A549 (cell line): ENCODE measurements around the gene KCP.

Source experiments
- BHLHE40 ChIP-seq: IDR thresholded peaks from 2 replicates; pipeline ENCODE4 v1.6.1; 2012; ENCODE audit warnings: low read depth, low read length, inconsistent platforms
- CBX2 ChIP-seq: fragments of 200-600 bp; sonication (generic); IDR thresholded peaks from 2 replicates; pipeline ENCODE4 v1.6.1; 2016; ENCODE audit warnings: low read depth, mild to moderate bottlenecking, borderline replicate concordance
- CTCF ChIP-seq: fragments of >200 bp; sonication (Bioruptor Twin); formaldehyde crosslinking; IDR thresholded peaks from 3 replicates; pipeline ENCODE4 v1.5.1; 2016
- EP300 ChIP-seq, 2 experiments: fragments of >200 bp; sonication (Bioruptor Twin); formaldehyde crosslinking; IDR thresholded peaks; 2 replicates in 1 of 2; 3 replicates in 1 of 2; pipeline ENCODE4 v1.6.1; 2016 to 2017
- FOSB ChIP-seq: fragments of 250-450 bp; sonication (Bioruptor Pico); IDR thresholded peaks from 2 replicates; pipeline ENCODE4 v1.5.0; 2020; ENCODE audit warnings: mild to moderate bottlenecking, moderate library complexity
- HDAC2 ChIP-seq: fragments of 200-600 bp; sonication (generic); IDR thresholded peaks from 2 replicates; pipeline ENCODE4 v1.6.1; 2016
- JUNB ChIP-seq: fragments of >200 bp; sonication (Bioruptor Twin); formaldehyde crosslinking; IDR thresholded peaks from 2 replicates; pipeline ENCODE4 v1.6.1; 2016
- MAX ChIP-seq: IDR thresholded peaks from 2 replicates; pipeline ENCODE4 v1.6.1; 2012
- PBX3 ChIP-seq: IDR thresholded peaks from 2 replicates; pipeline ENCODE4 v1.6.1; 2012
- POLR2A ChIP-seq: IDR thresholded peaks from 2 replicates; pipeline ENCODE4 v1.6.1; 2012; ENCODE audit warnings: mild to moderate bottlenecking, low read length
- RCOR1 ChIP-seq: fragments of 150-350 bp; IDR thresholded peaks from 2 replicates; pipeline ENCODE4 v1.6.1; 2014; ENCODE audit warnings: antibody characterized with exemption, low read length, low read depth
- SREBF2 ChIP-seq: fragments of 450-650 bp; IDR thresholded peaks from 2 replicates; pipeline ENCODE4 v1.6.1; 2014; ENCODE audit warnings: mild to moderate bottlenecking, moderate library complexity
- USF2 ChIP-seq: fragments of 450-650 bp; IDR thresholded peaks from 2 replicates; pipeline ENCODE4 v1.6.1; 2014; ENCODE audit warnings: antibody characterized with exemption
- ZSCAN20 ChIP-seq: fragments of 250-450 bp; sonication (Bioruptor Pico); IDR thresholded peaks from 2 replicates; pipeline ENCODE4 v1.8.0; 2022; ENCODE audit warnings: mild to moderate bottlenecking, moderate library complexity

GRCh38 chr7:128933180-128933891 is 22.8 kb upstream of the KCP start:
- no peak for TF ChIP-seq CTCF
- no peak for TF ChIP-seq FOSB
- TF ChIP-seq BHLHE40, result no peak
- TF ChIP-seq ZSCAN20, result no peak
- TF ChIP-seq POLR2A, result no peak
- TF ChIP-seq PBX3, result no peak
- TF ChIP-seq SREBF2, result no peak
- no peak for TF ChIP-seq RCOR1
- no peak for TF ChIP-seq MAX
- no peak for TF ChIP-seq EP300 (IDR thresholded peaks at IDR 0.05)
- TF ChIP-seq JUNB, result no peak
- TF ChIP-seq CBX2, result no peak
- no peak for TF ChIP-seq USF2
- TF ChIP-seq HDAC2, result no peak
